ENCODE data around the gene GPC4.

DNA sequence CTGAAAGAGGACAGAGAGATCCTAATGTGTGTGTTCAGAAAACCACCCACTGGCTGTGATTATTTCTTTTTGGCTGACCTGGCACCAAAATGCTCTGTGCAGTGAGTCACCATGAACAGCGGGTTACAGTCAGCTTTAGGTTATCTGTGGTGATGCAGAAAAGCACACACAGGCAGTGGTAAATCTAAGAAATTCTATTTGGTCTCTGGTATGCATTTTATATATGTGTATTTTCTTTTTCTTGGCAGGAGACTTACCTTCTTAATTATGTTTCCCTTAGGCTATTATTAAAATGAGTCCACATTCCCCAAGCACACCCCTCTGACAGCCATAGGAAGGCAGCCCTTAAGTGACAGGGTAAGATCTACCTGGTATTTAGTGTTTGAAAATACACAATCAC lies 118.0 kb downstream of the GPC4 start:
- TF ChIP-seq, protein P1, sequence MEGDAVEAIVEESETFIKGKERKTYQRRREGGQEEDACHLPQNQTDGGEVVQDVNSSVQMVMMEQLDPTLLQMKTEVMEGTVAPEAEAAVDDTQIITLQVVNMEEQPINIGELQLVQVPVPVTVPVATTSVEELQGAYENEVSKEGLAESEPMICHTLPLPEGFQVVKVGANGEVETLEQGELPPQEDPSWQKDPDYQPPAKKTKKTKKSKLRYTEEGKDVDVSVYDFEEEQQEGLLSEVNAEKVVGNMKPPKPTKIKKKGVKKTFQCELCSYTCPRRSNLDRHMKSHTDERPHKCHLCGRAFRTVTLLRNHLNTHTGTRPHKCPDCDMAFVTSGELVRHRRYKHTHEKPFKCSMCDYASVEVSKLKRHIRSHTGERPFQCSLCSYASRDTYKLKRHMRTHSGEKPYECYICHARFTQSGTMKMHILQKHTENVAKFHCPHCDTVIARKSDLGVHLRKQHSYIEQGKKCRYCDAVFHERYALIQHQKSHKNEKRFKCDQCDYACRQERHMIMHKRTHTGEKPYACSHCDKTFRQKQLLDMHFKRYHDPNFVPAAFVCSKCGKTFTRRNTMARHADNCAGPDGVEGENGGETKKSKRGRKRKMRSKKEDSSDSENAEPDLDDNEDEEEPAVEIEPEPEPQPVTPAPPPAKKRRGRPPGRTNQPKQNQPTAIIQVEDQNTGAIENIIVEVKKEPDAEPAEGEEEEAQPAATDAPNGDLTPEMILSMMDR (conservative IDR thresholded peaks at IDR 0.05 in 1 of 2, IDR thresholded peaks at IDR 0.05 in 1 of 2; ENCODE audit: low read depth in 1 of 2, low read length in 2 of 2): no peak
- TF ChIP-seq EZH2 (IDR thresholded peaks at IDR 0.05; ENCODE audit: low read length, missing control alignments): no peak

Measured in fibroblast of lung (primary cell).